Stromal cell of bone marrow (primary cell): ENCODE measurements around the gene SIN3B.
"Not testable (repeated sequence)": the region's sequence is repeated elsewhere in the genome, so short reads cannot be mapped to it uniquely, and the experiment has no call there.

Source experiments
- DNase-seq: peaks from one replicate; pipeline ENCODE4 v3.0.0-alpha.2; 2012; ENCODE audit warnings: low read depth

Gene SIN3B

GRCh38 chr19:16868423-16869130, 39.4 kb downstream of the SIN3B start:
- DNase-seq: no peak

- DNase-seq: no peak
Measured at GRCh38 chr19:16869331-16869972, 40.3 kb downstream of the SIN3B start.

GRCh38 chr19:16871871-16872270, 42.7 kb downstream of the SIN3B start:
- DNase-seq: no peak

- DNase-seq: no peak
Measured at GRCh38 chr19:16872728-16873127, 43.5 kb downstream of the SIN3B start.

GRCh38 chr19:16873594-16873993, 44.4 kb downstream of the SIN3B start:
- no peak for DNase-seq

GRCh38 chr19:16874250-16874977, 45.2 kb downstream of the SIN3B start:
- no peak for DNase-seq

- DNase-seq: not testable (repeated sequence)
Measured at GRCh38 chr19:16874978-16875299, 45.7 kb downstream of the SIN3B start.

GRCh38 chr19:16875584-16876555, 46.7 kb downstream of the SIN3B start:
- DNase-seq: no peak

- DNase-seq: no peak
Measured at GRCh38 chr19:16876904-16877361, 47.7 kb downstream of the SIN3B start.

- DNase-seq: no peak
Measured at GRCh38 chr19:16877581-16877980, 48.4 kb downstream of the SIN3B start.

GRCh38 chr19:16878181-16878965, 49.2 kb downstream of the SIN3B start:
- no peak for DNase-seq

GRCh38 chr19:16880884-16881554, 51.8 kb downstream of the SIN3B start:
- DNase-seq: no peak

GRCh38 chr19:16882146-16882545, 52.9 kb downstream of the SIN3B start:
- no peak for DNase-seq

GRCh38 chr19:16883522-16883921, 54.3 kb downstream of the SIN3B start:
- DNase-seq: no peak

GRCh38 chr19:16885166-16885565, 56.0 kb downstream of the SIN3B start:
- DNase-seq: no peak

GRCh38 chr19:16886305-16886880, 57.2 kb downstream of the SIN3B start:
- peak; percentile 17 for DNase-seq

GRCh38 chr19:16887353-16888265, 58.4 kb downstream of the SIN3B start:
- no peak for DNase-seq

GRCh38 chr19:16888629-16889365, 59.6 kb downstream of the SIN3B start, which contains the start of gene F2RL3:
Gene F2RL3, plus strand, starts transcription at chr19:16888999. Its CDS starts 191 bp downstream, at chr19:16889190.
- no peak for DNase-seq
